CD8-positive, alpha-beta memory T cell (primary cell): ENCODE data around the gene SMDT1. TPM values are rescaled to one million over a fixed set of nuclear protein-coding genes. Genes with fewer than 3 reads are reported as not detected.

Source experiments
- CTCF ChIA-PET: fragments of 350-600 bp; sonication (Branson Sonifier 250); formaldehyde crosslinking; loops from one replicate; lab custom pipeline; 2021; ENCODE audit warnings: antibody characterized with exemption; lab: Charles Lee
- POLR2A ChIA-PET: fragments of 350-600 bp; sonication (Branson Sonifier 250); formaldehyde crosslinking; loops from one replicate; lab custom pipeline; 2021; ENCODE audit warnings: antibody characterized with exemption; lab: Charles Lee
- DNase-seq, 5 donors: peaks; one replicate each; pipeline versions ENCODE4 v3.0.0 to v3.0.0-alpha.2; 2020 to 2022; ENCODE audit warnings: mixed read lengths in 1 of 5
- H3K27ac ChIP-seq: one replicate; pipeline ENCODE4 v1.7.0; 2013; ENCODE audit warnings: low read depth, mild to moderate bottlenecking, low read length, moderate library complexity
- H3K27me3 ChIP-seq: 2 replicates; pipeline ENCODE4 v1.7.0; 2013; ENCODE audit warnings: low read length, mild to moderate bottlenecking; ENCODE audit not compliant: insufficient read depth, poor library complexity, severe bottlenecking
- H3K36me3 ChIP-seq: 2 replicates; pipeline ENCODE4 v1.7.0; 2013; ENCODE audit warnings: mild to moderate bottlenecking, low read length, moderate library complexity; ENCODE audit not compliant: insufficient read depth
- H3K4me1 ChIP-seq: 2 replicates; pipeline ENCODE4 v1.7.0; 2013; ENCODE audit warnings: mild to moderate bottlenecking, low read length, moderate library complexity; ENCODE audit not compliant: insufficient read depth
- H3K4me3 ChIP-seq: 2 replicates; pipeline ENCODE4 v1.7.0; 2013; ENCODE audit warnings: mild to moderate bottlenecking, low read length
- H3K9me3 ChIP-seq: 2 replicates; pipeline ENCODE4 v1.7.0; 2013; ENCODE audit warnings: mild to moderate bottlenecking, low read length
- H3K27ac Mint-ChIP-seq, 8 donors: one replicate each; pipeline ENCODE4 v1.8.0; 2020 to 2021; ENCODE audit warnings: mixed read lengths in 8 of 8, mild to moderate bottlenecking in 6 of 8, inconsistent platforms in 3 of 8, moderate library complexity in 3 of 8
- H3K27me3 Mint-ChIP-seq, 2 donors: one replicate each; pipeline ENCODE4 v1.8.0; 2020 to 2021; ENCODE audit warnings: mixed read lengths in 2 of 2, mild to moderate bottlenecking in 1 of 2, moderate library complexity in 1 of 2
- H3K36me3 Mint-ChIP-seq, 3 donors: one replicate each; pipeline ENCODE4 v1.8.0; 2020 to 2021; ENCODE audit warnings: mixed read lengths in 3 of 3, inconsistent platforms in 1 of 3, mild to moderate bottlenecking in 1 of 3
- H3K4me1 Mint-ChIP-seq, 3 donors: one replicate each; pipeline ENCODE4 v1.8.0; 2020 to 2021; ENCODE audit warnings: mixed read lengths in 3 of 3, inconsistent platforms in 1 of 3, mild to moderate bottlenecking in 1 of 3
- H3K4me3 Mint-ChIP-seq, 7 donors: one replicate each; pipeline ENCODE4 v1.8.0; 2020 to 2021; ENCODE audit warnings: mixed read lengths in 7 of 7, mild to moderate bottlenecking in 6 of 7, moderate library complexity in 4 of 7, inconsistent platforms in 2 of 7
- H3K9me3 Mint-ChIP-seq, 5 donors: one replicate each; pipeline ENCODE4 v1.8.0; 2020 to 2022; ENCODE audit warnings: mixed read lengths in 5 of 5, mild to moderate bottlenecking in 3 of 5, moderate library complexity in 2 of 5, inconsistent platforms in 1 of 5
- polyA plus RNA-seq: library from polyadenylated mRNA; unstranded; fragments of 300-500 nt; fragmentation: Illumina TruSeq; gene quantifications from one replicate; pipeline ENCODE4 v1.2.3, GENCODE V29; 2021
- total RNA-seq, 2 experiments: library from RNA; stranded (reverse); gene quantifications; one replicate each; pipeline ENCODE4 v1.2.3, GENCODE V29; 2021

The SMDT1 gene
- total and polyA plus RNA-seq, 3 experiments from 2014 or later = 67.9 to 160 (median 74.5) TPM

- CTCF ChIA-PET = no interaction called here
- peaks cover 4 to 36% (median 17%) of the 10 kb centered on the region in 3 donors for H3K36me3 Mint-ChIP-seq
Observed at GRCh38 chr22:42056757-42057511, 22.6 kb upstream of the SMDT1 start.

GRCh38 chr22:42060489-42060888, 19.0 kb upstream of the SMDT1 start:
- H3K27me3 ChIP-seq = no peaks in the 10 kb centered on the region
- no peak overlapping the region for H3K4me3 ChIP-seq
- H3K27ac ChIP-seq = no peak overlapping the region
- Mint-ChIP-seq H3K4me3 (no peak overlapping the region), H3K36me3 (peaks cover 17 to 64% (median 22%) of the 10 kb centered on the region in 3 donors), H3K9me3 (peaks cover 6 to 20% (median 11%) of the 10 kb centered on the region in 5 donors), H3K4me1 (no peaks in the 10 kb centered on the region), H3K27ac (no peak overlapping the region), H3K27me3 (no peaks in the 10 kb centered on the region)
- CTCF ChIA-PET = no interaction called here
- no peak for DNase-seq
- peaks cover 9% of the 10 kb centered on the region for H3K36me3 ChIP-seq
- no peaks in the 10 kb centered on the region for H3K9me3 ChIP-seq
- POLR2A ChIA-PET = no interaction called here
- no peaks in the 10 kb centered on the region for H3K4me1 ChIP-seq

More at GRCh38 chr22:42056757-42057511, 22.6 kb upstream of the SMDT1 start:
- Histone ChIP-seq H3K27me3 (no peaks in the 10 kb centered on the region), H3K27ac (no peak overlapping the region), H3K9me3 (no peaks in the 10 kb centered on the region), H3K4me3 (no peak overlapping the region), H3K36me3 (peaks cover 6% of the 10 kb centered on the region), H3K4me1 (no peaks in the 10 kb centered on the region)
- H3K4me1 Mint-ChIP-seq = no peaks in the 10 kb centered on the region
- peaks cover 6 to 20% (median 11%) of the 10 kb centered on the region in 5 donors for H3K9me3 Mint-ChIP-seq
- no peak overlapping the region for H3K27ac Mint-ChIP-seq
- POLR2A ChIA-PET = no interaction called here
- no peaks in the 10 kb centered on the region for H3K27me3 Mint-ChIP-seq
- no peak for DNase-seq
- H3K4me3 Mint-ChIP-seq = no peak overlapping the region

- H3K4me3 ChIP-seq = no peak overlapping the region
- H3K27ac Mint-ChIP-seq = no peak overlapping the region
- H3K4me1 Mint-ChIP-seq = no peaks in the 10 kb centered on the region
- H3K4me3 Mint-ChIP-seq = no peak overlapping the region
- H3K27ac ChIP-seq = no peak overlapping the region
- peaks cover 6 to 16% (median 11%) of the 10 kb centered on the region in 5 donors for H3K9me3 Mint-ChIP-seq
- no peak for DNase-seq
- H3K36me3 ChIP-seq = peaks cover 9% of the 10 kb centered on the region
- no peaks in the 10 kb centered on the region for H3K4me1 ChIP-seq
- H3K36me3 Mint-ChIP-seq = peaks cover 17 to 68% (median 22%) of the 10 kb centered on the region in 3 donors
- CTCF ChIA-PET = no interaction called here
- no peaks in the 10 kb centered on the region for H3K9me3 ChIP-seq
- POLR2A ChIA-PET = no interaction called here
- H3K27me3 Mint-ChIP-seq = no peaks in the 10 kb centered on the region
- H3K27me3 ChIP-seq = no peaks in the 10 kb centered on the region
Observed at GRCh38 chr22:42061041-42061440, 18.5 kb upstream of the SMDT1 start.

DNA sequence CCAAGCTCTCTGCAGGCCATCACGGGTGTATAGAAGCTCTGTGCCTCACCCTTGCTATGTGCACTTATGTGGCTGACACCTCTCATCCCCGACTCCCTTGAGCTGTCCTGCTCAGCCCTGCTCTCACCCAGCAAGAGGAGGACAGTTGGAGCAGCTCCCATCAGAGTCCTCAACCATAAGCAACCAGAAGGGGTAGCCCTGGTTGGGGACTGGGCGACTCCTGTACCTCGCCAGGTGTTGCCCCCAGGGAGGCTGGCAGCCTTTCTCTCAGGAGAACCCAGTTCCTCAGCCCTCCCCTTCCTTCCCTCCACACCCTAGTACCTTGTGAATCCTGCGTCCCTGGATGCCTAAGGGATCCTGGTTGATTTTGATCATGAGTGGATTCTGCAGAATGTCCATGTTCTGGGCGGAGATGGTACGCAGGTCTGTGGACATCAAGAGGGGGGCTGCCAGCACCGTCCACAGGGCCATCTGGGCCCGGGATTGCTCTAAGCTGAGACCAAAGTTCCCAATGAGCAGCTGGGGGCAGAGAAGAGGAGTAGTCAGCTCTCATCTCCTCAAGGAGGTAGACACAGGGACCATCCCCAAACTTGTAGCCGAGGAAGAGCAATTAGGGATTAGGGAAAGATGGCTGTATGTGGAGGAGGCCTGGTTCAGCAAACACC, 16.9 kb upstream of the SMDT1 start:
- H3K4me3 ChIP-seq = no peak overlapping the region
- H3K27ac ChIP-seq = no peak overlapping the region
- H3K27ac Mint-ChIP-seq = no peak overlapping the region
- H3K36me3 Mint-ChIP-seq = peaks cover 12 to 79% (median 13%) of the 10 kb centered on the region in 3 donors
- peaks cover 0 to 5% (median 0%) of the 10 kb centered on the region in 5 donors for H3K9me3 Mint-ChIP-seq
- H3K27me3 Mint-ChIP-seq = no peaks in the 10 kb centered on the region
- ChIA-PET POLR2A (no interaction called here), CTCF (interaction anchor here (1.3 kb wide), 1 partner anchor 20 kb away, joined by 3 read pairs; no protein-coding TSS in a partner anchor)
- no peak for DNase-seq
- H3K27me3 ChIP-seq = no peaks in the 10 kb centered on the region
- H3K4me1 ChIP-seq = no peaks in the 10 kb centered on the region
- peaks cover 9% of the 10 kb centered on the region for H3K36me3 ChIP-seq
- no peaks in the 10 kb centered on the region for H3K9me3 ChIP-seq
- H3K4me1 Mint-ChIP-seq = peaks cover 0 to 2% (median 0%) of the 10 kb centered on the region in 3 donors
- no peak overlapping the region for H3K4me3 Mint-ChIP-seq

DNA sequence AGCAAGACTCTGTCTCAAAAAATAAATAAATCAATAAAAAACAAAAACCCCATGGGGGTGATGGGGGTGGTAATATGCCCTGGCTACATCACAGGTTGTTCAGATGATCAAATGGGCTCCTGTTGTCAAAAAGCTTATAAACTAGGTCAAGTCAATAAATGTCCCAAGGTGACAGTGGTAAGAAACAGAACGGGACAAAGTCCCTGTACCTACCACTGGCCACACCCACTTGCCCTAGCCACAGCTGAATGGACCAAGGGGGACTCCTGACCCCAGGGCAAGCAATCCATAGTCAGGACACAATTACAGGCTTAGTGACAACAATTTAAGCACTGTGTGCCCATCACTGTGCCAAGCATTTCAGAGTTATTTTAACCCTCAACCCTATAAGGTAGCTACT, 14.9 kb upstream of the SMDT1 start:
- H3K27ac Mint-ChIP-seq = peak overlapping the region in 1 of 8 donors; percentile 28
- no peaks in the 10 kb centered on the region for H3K27me3 Mint-ChIP-seq
- H3K36me3 Mint-ChIP-seq = peaks cover 5 to 78% (median 12%) of the 10 kb centered on the region in 3 donors
- H3K27me3 ChIP-seq = no peaks in the 10 kb centered on the region
- H3K4me3 ChIP-seq = no peak overlapping the region
- H3K4me1 ChIP-seq = peaks cover under 1% of the 10 kb centered on the region
- H3K4me3 Mint-ChIP-seq = no peak overlapping the region
- H3K27ac ChIP-seq = no peak overlapping the region
- POLR2A ChIA-PET = interaction anchor here (0.6 kb wide), 1 partner anchor 235 kb away, joined by 4 read pairs; no protein-coding TSS in a partner anchor
- DNase-seq = no peak
- no peaks in the 10 kb centered on the region for H3K9me3 ChIP-seq
- peaks cover 6 to 11% (median 6%) of the 10 kb centered on the region in 3 donors for H3K4me1 Mint-ChIP-seq
- H3K9me3 Mint-ChIP-seq = no peaks in the 10 kb centered on the region
- CTCF ChIA-PET = interaction anchor here (1.8 kb wide), 1 partner anchor 26 kb away, joined by 5 read pairs; the partner anchor contains the start of gene NDUFA6
- H3K36me3 ChIP-seq = peaks cover 9% of the 10 kb centered on the region

- Mint-ChIP-seq H3K36me3 (peaks cover 5 to 69% (median 12%) of the 10 kb centered on the region in 3 donors), H3K4me3 (no peak overlapping the region), H3K27ac (peak overlapping the region in 5 of 8 donors; percentile 7 to 91 (median 58)), H3K4me1 (peaks cover 13 to 19% (median 16%) of the 10 kb centered on the region in 3 donors), H3K27me3 (no peaks in the 10 kb centered on the region), H3K9me3 (no peaks in the 10 kb centered on the region)
- CTCF ChIA-PET = interaction anchor here (1.8 kb wide), 1 partner anchor 25 kb away, joined by 5 read pairs; the partner anchor contains the start of gene NDUFA6
- POLR2A ChIA-PET = no interaction called here
- Histone ChIP-seq H3K4me3 (no peak overlapping the region), H3K27me3 (no peaks in the 10 kb centered on the region), H3K4me1 (peaks cover 9% of the 10 kb centered on the region), H3K9me3 (no peaks in the 10 kb centered on the region), H3K36me3 (peaks cover 3% of the 10 kb centered on the region), H3K27ac (no peak overlapping the region)
- no peak for DNase-seq
Observed at GRCh38 chr22:42065438-42066125, 13.9 kb upstream of the SMDT1 start.

- Histone ChIP-seq H3K4me3 (no peak overlapping the region), H3K27ac (no peak overlapping the region), H3K9me3 (no peaks in the 10 kb centered on the region), H3K4me1 (peaks cover 13% of the 10 kb centered on the region), H3K27me3 (no peaks in the 10 kb centered on the region), H3K36me3 (peaks cover 3% of the 10 kb centered on the region)
- CTCF ChIA-PET = interaction anchor here (1.3 kb wide), 1 partner anchor 24 kb away, joined by 3 read pairs; the partner anchor contains the start of gene NDUFA6
- Mint-ChIP-seq H3K27ac (no peak overlapping the region), H3K27me3 (no peaks in the 10 kb centered on the region), H3K4me3 (no peak overlapping the region), H3K9me3 (no peaks in the 10 kb centered on the region), H3K4me1 (peaks cover 20 to 26% (median 22%) of the 10 kb centered on the region in 3 donors), H3K36me3 (peaks cover 5 to 66% (median 12%) of the 10 kb centered on the region in 3 donors)
- POLR2A ChIA-PET = no interaction called here
- DNase-seq = no peak
Observed at GRCh38 chr22:42066126-42066761, 13.3 kb upstream of the SMDT1 start.
